Measurements from ENCODE around the gene CDH13.

The CDH13 gene

DNA sequence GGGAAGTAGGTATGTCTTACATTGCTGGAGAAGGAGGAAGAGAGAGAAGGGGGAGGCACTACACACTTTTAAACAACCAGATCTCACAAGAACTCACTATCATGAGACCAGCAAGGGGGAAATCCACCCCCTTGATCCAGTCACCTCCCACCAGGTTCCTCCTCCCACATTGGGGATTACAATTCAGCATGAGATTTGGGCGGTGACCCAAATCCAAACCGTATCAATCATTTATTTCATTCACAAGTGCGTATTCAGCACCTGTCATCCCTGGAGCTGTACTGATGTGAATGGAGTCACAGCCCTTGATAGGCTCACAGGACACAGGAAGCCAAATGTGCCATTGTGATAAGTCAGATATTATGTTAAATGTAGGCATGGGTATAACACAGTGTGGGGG, 952.7 kb downstream of the CDH13 start:
- no peak for DNase-seq (ENCODE audit: low read depth in 1 of 2, low spot score in 1 of 2)
- Histone ChIP-seq H3K27ac (replicated peaks) (no peak overlapping the region), H3K27me3 (ENCODE audit: insufficient read depth, poor library complexity, severe bottlenecking) (no peaks in the 10 kb centered on the region), H3K4me3 (replicated peaks; ENCODE audit: insufficient read depth, low read length) (no peak overlapping the region)
- TF ChIP-seq, protein P1, sequence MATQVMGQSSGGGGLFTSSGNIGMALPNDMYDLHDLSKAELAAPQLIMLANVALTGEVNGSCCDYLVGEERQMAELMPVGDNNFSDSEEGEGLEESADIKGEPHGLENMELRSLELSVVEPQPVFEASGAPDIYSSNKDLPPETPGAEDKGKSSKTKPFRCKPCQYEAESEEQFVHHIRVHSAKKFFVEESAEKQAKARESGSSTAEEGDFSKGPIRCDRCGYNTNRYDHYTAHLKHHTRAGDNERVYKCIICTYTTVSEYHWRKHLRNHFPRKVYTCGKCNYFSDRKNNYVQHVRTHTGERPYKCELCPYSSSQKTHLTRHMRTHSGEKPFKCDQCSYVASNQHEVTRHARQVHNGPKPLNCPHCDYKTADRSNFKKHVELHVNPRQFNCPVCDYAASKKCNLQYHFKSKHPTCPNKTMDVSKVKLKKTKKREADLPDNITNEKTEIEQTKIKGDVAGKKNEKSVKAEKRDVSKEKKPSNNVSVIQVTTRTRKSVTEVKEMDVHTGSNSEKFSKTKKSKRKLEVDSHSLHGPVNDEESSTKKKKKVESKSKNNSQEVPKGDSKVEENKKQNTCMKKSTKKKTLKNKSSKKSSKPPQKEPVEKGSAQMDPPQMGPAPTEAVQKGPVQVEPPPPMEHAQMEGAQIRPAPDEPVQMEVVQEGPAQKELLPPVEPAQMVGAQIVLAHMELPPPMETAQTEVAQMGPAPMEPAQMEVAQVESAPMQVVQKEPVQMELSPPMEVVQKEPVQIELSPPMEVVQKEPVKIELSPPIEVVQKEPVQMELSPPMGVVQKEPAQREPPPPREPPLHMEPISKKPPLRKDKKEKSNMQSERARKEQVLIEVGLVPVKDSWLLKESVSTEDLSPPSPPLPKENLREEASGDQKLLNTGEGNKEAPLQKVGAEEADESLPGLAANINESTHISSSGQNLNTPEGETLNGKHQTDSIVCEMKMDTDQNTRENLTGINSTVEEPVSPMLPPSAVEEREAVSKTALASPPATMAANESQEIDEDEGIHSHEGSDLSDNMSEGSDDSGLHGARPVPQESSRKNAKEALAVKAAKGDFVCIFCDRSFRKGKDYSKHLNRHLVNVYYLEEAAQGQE (IDR thresholded peaks at IDR 0.05; ENCODE audit: insufficient replicate concordance, low read depth): no peak
- TF ChIP-seq, protein P2, sequence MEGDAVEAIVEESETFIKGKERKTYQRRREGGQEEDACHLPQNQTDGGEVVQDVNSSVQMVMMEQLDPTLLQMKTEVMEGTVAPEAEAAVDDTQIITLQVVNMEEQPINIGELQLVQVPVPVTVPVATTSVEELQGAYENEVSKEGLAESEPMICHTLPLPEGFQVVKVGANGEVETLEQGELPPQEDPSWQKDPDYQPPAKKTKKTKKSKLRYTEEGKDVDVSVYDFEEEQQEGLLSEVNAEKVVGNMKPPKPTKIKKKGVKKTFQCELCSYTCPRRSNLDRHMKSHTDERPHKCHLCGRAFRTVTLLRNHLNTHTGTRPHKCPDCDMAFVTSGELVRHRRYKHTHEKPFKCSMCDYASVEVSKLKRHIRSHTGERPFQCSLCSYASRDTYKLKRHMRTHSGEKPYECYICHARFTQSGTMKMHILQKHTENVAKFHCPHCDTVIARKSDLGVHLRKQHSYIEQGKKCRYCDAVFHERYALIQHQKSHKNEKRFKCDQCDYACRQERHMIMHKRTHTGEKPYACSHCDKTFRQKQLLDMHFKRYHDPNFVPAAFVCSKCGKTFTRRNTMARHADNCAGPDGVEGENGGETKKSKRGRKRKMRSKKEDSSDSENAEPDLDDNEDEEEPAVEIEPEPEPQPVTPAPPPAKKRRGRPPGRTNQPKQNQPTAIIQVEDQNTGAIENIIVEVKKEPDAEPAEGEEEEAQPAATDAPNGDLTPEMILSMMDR (IDR thresholded peaks at IDR 0.05; ENCODE audit: insufficient read depth, low read length): no peak
- TF ChIP-seq POLR2AphosphoS5 (IDR thresholded peaks at IDR 0.05; ENCODE audit: low read depth) (no peak), GABPA (IDR thresholded peaks at IDR 0.05; ENCODE audit: low read depth) (no peak), SPI1 (IDR thresholded peaks at IDR 0.05; ENCODE audit: borderline replicate concordance, low read depth) (no peak)

DNA sequence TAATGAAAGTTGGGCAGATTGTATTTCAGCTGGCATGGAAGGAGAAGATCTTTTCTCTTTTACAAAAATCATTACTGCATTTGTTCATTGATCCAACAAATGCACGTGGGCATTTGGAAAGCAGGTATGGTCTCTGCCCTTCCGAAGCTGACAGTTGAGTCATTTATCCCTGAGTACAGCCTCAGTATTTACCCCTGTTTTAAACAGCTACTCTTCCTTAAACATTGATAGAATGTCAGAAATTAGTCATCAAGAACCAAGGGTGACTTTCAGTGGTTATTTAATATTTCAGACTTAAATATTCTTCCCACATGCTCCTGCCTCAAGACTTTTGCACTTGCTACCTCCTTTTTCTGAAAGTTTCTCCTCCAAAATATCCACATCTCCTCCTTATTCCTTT, 954.3 kb downstream of the CDH13 start:
- H3K4me3 ChIP-seq (replicated peaks; ENCODE audit: insufficient read depth, low read length): no peak overlapping the region
- no peak for DNase-seq (ENCODE audit: low read depth in 1 of 2, low spot score in 1 of 2)

DNA sequence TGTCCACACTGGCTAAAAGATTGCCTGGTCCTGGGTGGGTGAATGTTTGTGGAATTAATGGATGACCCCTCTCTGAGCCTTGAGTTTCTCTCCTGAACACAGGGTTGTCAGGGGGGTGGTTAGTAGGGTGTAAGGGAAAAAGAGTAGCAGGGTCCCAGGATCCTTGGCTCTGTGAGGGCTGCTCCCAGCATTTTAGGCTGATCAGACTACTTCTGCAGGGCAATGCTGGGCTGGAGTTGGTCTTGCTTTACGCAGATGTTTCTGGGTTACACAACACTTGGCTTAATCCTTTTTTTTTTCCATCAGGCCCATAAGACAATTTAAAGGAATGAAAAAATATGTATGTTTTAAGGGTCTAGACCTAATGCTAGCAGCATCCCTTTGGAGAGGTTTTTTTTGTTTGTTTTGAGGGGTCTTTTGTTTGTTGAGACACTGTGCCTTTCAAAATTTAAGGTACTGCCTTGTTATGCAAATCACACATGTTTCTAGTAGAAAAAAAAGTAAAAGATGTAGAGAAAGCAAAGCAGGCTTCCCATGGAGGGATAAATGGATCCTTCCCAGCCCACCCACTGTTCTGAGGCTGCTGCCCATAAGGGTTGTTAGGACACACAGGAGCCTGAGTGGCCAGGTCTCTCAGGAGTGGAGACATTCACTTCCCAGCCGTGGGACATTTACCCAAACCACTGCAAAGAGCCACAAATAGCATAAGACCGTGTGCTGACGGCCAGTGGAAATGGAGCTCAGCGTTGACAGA, 955.4 kb downstream of the CDH13 start:
- DNase-seq (ENCODE audit: low read depth in 1 of 2, low spot score in 1 of 2): no peak
- H3K27me3 ChIP-seq (ENCODE audit: insufficient read depth, poor library complexity, severe bottlenecking): no peaks in the 10 kb centered on the region
- no peak overlapping the region for H3K27ac ChIP-seq (replicated peaks)
- TF ChIP-seq GABPA (IDR thresholded peaks at IDR 0.05; ENCODE audit: low read depth) (no peak), SPI1 (IDR thresholded peaks at IDR 0.05; ENCODE audit: borderline replicate concordance, low read depth) (no peak), POLR2AphosphoS5 (IDR thresholded peaks at IDR 0.05; ENCODE audit: low read depth) (no peak)
- TF ChIP-seq, protein P2 (IDR thresholded peaks at IDR 0.05; ENCODE audit: insufficient read depth, low read length): no peak
- TF ChIP-seq, protein P1 (IDR thresholded peaks at IDR 0.05; ENCODE audit: insufficient replicate concordance, low read depth): no peak
- H3K4me3 ChIP-seq (replicated peaks; ENCODE audit: insufficient read depth, low read length): no peak overlapping the region

More for the DNA sequence above, 954.3 kb downstream of the CDH13 start:
- Histone ChIP-seq H3K27ac (replicated peaks) (no peak overlapping the region), H3K27me3 (ENCODE audit: insufficient read depth, poor library complexity, severe bottlenecking) (no peaks in the 10 kb centered on the region)
- TF ChIP-seq, protein P2 (IDR thresholded peaks at IDR 0.05; ENCODE audit: insufficient read depth, low read length): no peak
- TF ChIP-seq, protein P1 (IDR thresholded peaks at IDR 0.05; ENCODE audit: insufficient replicate concordance, low read depth): no peak
- no peak for TF ChIP-seq POLR2AphosphoS5 (IDR thresholded peaks at IDR 0.05; ENCODE audit: low read depth)
- no peak for TF ChIP-seq SPI1 (IDR thresholded peaks at IDR 0.05; ENCODE audit: borderline replicate concordance, low read depth)
- TF ChIP-seq GABPA (IDR thresholded peaks at IDR 0.05; ENCODE audit: low read depth): no peak
